GM23338 (cell line): ENCODE measurements around the gene LCLAT1.

ENCODE experiments used
- EZH2 ChIP-seq: fragments of 200-600 bp; sonication (generic); IDR thresholded peaks from one replicate; pipeline ENCODE4 v1.8.0; 2017; ENCODE audit warnings: antibody characterized with exemption, mild to moderate bottlenecking, low read depth; ENCODE audit not compliant: unreplicated experiment
- EZH2phosphoT487 ChIP-seq: fragments of 200-600 bp; sonication (generic); IDR thresholded peaks from one replicate; pipeline ENCODE4 v1.8.1; 2018; ENCODE audit warnings: antibody characterized with exemption; ENCODE audit not compliant: unreplicated experiment
- NANOG ChIP-seq: IDR thresholded peaks from 2 replicates; pipeline ENCODE4 v1.6.1; 2016; ENCODE audit warnings: antibody characterized with exemption, borderline replicate concordance
- POLR2AphosphoS5 ChIP-seq: IDR thresholded peaks from 2 replicates; pipeline ENCODE4 v1.6.1; 2016; ENCODE audit warnings: antibody characterized with exemption, low read depth
- TF ChIP-seq, protein P1 (sequence below), 2 experiments: fragments of 200-600 bp in 1 of 2; sonication (generic) in 1 of 2; conservative IDR thresholded peaks; 2 replicates each; pipeline versions ENCODE4 v1.5.1 to v1.6.1; 2016 to 2017; ENCODE audit warnings: antibody characterized with exemption in 2 of 2, low read depth in 2 of 2, mild to moderate bottlenecking in 2 of 2, moderate library complexity in 1 of 2

DNA sequence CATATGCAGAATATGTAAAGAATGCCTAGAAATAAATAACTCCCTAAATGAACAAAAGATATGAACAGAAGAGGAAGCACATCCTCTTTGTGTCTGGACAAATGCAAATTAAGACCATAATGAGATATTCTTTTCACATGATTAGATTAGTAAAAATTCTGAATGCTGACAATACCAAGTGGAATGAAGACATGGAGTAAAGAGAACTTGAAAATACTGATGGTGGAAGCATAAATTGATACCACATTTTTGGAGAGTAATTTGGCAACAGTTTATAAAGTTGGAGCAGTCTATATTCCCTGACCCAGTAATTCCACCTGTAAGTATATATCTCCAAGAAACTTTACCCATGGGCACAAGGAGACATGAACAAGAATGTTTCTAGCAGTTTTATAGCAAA lies 230.2 kb downstream of the LCLAT1 start:
- TF ChIP-seq, protein P1, sequence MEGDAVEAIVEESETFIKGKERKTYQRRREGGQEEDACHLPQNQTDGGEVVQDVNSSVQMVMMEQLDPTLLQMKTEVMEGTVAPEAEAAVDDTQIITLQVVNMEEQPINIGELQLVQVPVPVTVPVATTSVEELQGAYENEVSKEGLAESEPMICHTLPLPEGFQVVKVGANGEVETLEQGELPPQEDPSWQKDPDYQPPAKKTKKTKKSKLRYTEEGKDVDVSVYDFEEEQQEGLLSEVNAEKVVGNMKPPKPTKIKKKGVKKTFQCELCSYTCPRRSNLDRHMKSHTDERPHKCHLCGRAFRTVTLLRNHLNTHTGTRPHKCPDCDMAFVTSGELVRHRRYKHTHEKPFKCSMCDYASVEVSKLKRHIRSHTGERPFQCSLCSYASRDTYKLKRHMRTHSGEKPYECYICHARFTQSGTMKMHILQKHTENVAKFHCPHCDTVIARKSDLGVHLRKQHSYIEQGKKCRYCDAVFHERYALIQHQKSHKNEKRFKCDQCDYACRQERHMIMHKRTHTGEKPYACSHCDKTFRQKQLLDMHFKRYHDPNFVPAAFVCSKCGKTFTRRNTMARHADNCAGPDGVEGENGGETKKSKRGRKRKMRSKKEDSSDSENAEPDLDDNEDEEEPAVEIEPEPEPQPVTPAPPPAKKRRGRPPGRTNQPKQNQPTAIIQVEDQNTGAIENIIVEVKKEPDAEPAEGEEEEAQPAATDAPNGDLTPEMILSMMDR (conservative IDR thresholded peaks at IDR 0.05; ENCODE audit: low read depth in 2 of 2): no peak
- TF ChIP-seq EZH2phosphoT487 (no peak), NANOG (no peak), POLR2AphosphoS5 (no peak), EZH2 (no peak)
